Ureter (tissue), 1 donor: ENCODE data around the gene SDR39U1. TPM values are rescaled to one million over a fixed set of nuclear protein-coding genes. Genes with fewer than 3 reads are reported as not detected.
"Not testable (repeated sequence)": the region's sequence is repeated elsewhere in the genome, so short reads cannot be mapped to it uniquely, and the experiment has no call there.

Experiments
- DNase-seq: peaks from one replicate; pipeline ENCODE4 v3.0.0-alpha.2; 2020; ENCODE audit warnings: low spot score
- total RNA-seq: library from RNA; stranded (reverse); gene quantifications from one replicate; pipeline ENCODE4 v1.2.4, GENCODE V29; 2023
- donor health status: DM: yes; HTN: yes; CAD: no.

Gene SDR39U1, protein sequence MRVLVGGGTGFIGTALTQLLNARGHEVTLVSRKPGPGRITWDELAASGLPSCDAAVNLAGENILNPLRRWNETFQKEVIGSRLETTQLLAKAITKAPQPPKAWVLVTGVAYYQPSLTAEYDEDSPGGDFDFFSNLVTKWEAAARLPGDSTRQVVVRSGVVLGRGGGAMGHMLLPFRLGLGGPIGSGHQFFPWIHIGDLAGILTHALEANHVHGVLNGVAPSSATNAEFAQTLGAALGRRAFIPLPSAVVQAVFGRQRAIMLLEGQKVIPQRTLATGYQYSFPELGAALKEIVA
- total RNA-seq = 73.5 TPM

DNA sequence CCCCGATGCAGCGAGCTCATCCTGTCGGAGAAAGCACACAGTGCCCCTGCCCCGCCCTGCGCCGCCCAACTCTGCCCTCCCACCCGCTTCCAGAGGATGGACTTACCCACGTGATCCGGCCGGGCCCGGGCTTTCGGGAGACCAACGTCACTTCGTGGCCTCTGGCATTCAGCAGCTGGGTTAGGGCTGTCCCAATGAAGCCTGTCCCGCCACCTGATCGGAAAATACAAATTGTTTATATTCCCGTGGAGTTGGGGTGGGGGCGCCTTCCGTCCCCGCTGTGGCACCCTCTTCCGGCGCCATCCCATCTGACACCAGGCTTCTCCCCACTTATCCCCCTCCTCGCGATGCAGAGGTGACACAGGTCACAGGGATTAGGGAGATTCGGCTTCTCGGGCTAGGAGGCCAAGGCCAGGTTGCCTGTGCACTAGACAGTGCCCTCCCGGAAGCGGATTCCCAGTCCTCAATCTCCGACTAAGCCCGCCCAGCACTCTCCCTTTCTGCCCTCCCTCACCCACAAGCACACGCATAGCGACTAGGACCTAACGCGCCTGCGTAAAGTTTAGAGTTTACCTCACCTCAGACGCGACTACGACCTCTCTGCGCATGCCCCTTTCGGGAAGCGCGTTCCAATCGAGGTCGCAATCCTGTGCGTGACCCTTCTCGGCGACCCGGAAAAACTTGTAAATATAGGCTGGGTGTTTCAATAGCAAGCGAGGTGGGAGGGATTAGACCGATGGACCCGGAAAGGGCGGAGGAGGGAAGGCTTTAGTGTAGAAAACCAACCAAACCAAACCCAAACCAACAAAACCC is at the start of gene SDR39U1:
Gene SDR39U1 (minus strand): TSS at position 537 of the 813 bp plus-strand sequence. CDS start 7 bp downstream, at position 530.
- peak; percentile 99 for DNase-seq

DNA sequence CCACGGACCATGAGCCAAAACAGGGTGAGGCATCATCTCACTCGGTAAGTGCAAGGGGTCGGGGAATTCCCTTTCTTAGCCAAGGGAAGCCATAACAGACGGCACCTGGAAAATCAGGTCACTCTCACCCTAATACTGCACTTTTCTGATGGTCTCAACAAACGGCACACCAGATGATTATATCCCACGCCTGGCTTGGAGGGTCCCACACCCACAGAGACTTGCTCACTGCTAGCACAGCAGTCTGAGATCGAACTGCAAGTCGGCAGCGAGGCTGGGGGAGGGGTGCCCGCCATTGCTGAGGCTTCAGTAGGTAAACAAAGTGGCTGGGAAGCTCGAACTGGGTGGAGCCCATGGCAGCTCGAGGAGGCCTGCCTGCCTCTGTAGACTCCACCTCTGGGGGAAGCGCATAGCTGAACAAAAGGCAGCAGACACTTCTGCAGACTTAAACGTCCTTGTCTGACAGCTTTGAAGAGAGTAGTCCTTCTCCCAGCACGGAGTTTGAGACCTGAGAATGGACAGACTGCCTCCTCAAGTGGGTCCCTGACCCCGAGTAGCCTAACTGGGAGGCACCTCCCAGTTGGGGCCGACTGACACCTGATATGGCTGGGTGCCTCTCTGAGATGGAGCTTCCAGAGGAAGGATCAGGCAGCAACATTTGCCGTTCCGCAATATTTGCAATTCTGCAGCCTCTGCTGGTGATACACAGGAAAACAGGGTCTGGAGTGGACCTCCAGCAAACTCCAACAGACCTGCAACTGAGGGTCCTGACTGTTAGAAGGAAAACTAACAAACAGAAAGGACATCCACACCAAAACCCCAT is 49.2 kb upstream of the SDR39U1 start:
- DNase-seq = not testable (repeated sequence)

DNA sequence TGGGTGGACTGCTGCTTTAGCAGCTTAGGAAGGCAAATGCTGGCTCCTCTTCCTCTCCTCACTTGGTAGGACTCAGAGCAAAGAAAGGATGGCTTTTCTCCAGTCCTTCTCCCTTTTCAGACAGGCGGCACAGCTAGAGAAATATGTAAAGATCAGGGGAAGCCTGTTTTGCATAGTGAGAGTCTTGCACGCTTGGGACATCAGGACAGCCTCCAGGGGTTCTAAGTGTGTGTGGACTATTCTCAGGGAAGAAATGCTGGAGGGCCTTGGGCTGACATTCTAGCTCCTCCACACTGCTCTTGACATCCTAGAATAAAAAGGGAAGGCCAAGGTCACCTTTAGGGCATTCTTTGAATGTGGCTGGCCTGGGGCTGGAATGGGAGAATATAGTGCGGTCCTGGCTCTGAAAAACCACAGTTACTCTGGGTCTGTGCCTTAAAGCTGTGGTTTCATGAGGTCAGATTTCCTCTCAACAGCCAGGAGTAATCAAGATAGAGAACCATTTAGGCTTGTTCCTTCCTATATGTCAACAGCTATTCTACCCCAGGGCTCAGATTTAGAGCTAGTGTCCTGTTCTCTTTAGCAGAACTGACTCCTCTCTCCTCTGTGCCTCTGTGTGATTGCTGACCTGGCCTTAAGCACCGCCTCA is 41.2 kb upstream of the SDR39U1 start:
- DNase-seq = no peak

DNA sequence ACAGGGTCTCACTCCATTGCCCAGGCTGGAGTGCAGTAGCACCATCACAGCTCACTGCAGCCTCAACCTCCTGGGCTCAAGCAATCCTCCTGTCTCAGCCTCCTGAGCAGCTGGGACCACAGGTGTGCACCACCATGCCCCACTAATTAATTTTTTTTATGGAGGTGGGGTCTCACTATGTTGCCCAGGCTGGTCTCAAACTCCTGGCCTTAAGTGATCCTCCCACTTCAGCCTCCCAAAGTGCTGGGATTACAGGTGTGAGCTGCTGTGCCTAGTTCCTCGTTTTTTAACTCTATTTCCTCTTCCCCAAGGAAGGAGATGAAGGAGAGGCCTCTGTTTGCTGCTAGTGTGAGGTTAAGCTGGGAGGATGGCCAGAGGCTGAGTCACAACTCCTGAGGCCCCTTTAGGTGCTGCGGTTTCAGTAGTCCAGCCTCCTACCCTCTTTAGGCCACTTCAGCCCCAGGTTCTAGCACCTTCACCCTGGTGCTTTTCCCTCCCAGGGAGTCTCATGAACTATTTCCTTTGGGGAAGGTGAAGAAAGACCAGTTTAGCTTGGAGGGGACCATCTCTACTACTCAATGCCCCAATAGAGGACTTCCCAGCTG is 40.2 kb upstream of the SDR39U1 start:
- not testable (repeated sequence) for DNase-seq

DNA sequence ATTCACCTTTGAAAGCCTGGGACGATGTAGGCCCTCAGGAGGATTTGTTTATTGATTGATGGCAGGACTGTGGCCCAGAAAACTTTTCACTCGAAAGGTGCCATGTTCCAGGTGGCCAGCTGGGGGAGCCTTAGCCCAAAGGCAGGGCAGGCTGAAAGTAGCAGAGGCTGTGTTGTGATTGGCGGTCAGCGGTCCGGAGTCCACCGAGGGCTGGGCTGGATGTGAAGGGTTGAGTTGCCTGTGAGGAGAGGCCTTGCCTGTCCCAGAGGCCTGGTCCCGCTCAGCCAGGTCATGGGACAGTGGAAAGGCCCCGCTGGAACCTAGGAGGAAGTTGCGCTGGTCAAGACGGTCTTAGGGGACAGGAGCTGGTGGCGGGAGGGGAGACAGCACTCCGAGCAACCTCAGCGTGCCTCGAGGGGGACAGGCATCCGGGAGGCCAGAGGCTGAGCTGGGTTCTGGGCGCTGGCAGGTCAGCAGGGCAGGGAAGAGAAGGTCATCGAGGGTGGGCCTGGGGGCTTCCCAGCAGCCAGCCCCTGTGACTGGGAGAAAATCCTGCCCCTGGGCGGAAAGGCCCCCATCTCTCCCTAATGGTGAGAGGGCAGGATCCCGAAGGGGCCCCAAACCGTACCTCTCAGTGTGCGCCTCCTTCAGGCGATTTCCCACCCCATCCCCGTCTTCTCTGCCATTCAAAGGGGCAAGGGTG is 39.2 kb upstream of the SDR39U1 start:
- no peak for DNase-seq

DNA sequence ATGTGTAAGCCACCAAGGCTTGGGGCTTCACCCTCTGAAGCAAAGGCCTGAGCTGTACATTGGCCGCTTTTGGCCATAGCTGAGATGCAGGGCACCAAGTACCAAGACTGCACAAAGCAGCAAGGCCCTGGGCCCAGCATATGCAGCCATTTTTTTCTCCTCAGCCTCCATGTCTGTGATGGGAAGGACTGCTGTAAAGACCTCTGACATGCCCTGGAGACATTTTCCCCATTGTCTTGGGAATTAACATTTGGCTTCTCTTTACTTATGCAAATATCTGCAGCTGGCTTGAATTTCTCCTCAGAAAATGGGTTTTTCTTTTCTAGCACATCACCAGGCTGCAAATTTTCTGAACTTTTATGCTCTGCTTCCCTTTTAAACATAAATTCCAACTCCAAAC is 37.4 kb upstream of the SDR39U1 start:
- not testable (repeated sequence) for DNase-seq

DNA sequence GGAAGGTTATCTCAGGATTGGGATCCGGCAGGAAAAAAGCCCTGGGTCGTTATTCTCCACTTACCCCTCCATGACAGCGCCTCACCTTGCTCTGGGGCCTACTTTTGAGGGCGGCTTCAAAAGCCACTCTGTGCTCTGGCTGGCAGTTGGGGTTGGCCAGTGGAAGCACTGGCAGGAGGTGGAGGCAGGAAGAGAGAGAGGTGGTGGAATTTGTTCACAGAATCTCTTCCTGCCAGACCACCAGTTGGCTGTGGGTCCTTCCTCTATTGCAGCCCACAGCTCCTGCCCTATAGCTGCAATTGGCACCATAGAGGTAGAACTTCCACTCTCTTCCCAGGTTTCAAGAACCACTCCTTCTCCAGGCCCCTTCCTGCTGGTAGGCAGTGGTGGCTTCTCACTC is 32.7 kb upstream of the SDR39U1 start:
- DNase-seq = no peak

DNA sequence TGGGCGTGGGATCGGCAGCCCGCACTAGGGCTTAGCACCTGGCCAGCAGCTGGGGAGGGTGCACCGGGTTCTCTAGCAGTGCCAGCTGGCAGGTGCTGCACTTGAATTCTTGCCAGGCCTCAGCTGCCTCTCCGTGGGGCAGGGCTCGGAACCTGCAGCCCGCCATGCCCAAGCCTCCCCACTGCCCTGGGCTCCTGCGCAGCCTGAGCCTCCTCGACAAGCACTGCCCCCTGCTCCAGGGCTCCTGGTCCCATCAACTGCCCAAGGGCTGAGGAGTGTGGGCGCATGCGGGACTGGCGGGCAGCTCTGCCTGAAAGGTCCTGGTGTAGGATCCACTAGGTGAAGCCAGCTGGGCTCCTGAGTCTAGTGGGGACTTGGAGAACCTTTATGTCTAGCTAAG is 30.6 kb upstream of the SDR39U1 start:
- DNase-seq = no peak

DNA sequence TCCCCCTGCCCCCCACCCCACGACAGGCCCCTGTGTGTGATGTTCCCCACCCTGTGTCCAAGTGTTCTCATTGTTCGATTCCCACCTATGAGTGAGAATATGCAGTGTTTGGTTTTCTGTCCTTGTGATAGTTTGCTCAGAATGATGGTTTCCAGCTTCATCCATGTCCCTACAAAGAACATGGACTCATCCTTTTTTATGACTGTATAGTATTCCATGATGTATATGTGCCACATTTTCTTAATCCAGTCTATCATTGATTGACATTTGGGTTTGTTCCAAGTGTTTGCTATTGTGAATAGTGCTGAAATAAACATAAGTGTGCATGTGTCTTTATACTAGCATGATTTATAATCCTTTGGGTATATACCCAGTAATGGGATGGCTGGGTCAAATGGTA is 27.9 kb upstream of the SDR39U1 start:
- not testable (repeated sequence) for DNase-seq

DNA sequence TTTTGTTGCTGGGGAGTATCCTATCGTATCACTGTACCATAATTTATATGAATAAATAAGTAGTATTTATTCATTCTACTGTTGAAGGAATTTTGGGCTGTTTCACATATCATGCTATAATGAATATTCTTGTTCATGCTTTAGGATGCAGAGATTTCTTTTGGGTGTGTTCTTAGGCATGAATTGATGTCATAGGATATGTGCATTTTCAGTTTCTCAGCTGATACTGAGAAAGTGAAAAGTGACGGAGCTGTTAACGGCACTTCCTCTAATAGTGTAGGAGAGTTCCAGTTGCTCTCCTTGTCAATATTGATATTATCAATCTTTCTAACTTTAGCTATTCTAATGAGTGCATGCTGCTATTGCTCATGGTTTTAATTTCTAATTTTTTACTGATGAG is 23.2 kb upstream of the SDR39U1 start:
- no peak for DNase-seq

DNA sequence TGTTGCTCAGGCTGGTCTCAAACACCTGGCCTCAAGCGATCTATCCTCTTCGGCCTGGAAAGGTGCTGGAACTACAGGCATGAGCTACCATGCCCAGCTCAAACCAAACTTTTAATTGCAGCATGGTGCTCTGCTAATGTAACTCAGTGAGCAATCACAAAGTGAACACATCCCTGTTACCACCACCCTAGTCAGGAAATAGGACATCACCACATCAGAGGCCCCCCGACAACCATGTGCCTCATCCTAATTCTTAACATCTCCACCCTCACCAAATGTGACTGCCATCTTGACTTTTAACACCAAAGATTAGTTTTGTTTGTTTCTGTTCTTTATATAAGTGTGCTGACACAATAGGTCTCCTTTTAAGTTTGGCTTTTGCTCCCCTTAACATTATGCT is 22.8 kb upstream of the SDR39U1 start:
- DNase-seq = no peak

DNA sequence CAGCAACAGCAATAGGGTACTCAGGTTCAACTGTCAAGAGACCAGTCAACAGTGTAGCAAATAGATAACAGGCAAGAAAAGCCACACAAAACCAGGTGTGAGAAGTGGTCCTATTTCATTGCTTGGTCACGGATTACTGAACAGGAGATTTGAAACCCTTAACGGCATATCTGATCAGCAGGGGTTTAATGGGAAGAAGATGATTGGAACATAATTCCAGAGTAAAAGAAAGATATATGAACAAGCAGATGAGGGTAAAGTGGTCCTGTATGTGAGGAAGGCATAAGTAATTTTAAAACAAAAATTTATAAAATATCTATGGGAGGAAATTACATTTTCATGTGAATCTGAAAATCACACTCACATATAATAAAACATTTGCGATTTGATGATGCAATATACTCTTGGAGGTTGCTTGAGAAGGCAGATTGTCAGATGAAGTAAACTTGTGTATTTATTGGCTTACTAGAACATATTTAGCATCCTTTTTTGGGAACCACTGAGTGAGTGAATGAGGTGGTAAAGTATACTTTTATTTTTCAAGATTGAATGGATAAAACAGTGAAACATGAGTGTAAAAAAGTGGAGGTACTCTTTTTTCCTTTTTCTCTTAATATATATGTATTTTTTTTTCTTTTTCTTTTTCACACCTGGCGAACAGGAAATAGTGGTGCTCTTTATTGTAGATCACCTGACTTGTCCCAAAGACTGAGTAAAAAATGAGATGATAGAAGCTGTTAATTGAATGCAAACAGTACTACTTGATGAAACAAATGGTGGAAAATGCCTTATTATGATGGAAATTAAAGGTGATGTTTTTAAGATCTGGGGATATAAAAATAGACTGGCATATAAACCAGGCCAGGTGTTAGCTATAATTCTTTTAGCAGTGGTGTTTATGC is 21.6 kb upstream of the SDR39U1 start:
- DNase-seq = no peak

DNA sequence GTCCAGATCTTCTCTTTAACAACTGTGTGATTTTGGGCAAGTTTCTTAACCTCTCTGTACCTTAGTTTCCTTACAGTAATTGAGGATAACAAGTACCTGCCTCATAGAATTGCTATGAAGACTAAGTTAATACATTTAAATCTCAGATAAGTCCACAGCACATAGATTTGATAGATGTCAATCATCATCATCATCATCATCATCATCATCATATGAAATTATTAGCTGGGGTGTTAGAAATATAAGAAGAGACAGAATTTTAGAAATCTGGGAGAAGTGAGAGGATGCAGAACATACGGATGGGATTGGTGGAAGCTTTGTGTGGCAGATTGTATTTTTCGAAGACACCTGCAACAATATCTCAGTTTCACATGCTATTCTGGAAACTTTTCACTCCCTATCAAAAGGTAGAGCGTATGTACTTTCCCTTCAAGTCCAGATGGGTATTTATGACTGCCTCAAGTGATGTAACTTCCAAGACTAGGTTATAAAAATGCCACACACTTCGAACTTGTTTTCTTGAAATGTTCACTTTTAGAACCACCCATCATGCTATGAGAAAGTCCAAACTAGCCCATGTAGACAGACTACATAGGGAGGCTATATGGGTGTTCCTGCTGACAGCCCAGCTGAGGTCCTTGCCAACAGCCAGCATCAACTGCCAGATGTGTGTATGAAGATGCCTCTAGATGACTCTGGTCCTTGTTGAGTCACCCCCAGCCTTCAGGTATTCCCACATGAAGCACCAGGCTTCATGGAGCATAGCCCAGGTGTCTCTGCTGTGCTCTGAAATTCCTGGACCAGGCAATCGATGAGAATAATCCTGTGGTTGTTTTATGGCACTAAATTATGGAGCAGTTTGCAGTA is 20.7 kb upstream of the SDR39U1 start:
- DNase-seq = no peak

DNA sequence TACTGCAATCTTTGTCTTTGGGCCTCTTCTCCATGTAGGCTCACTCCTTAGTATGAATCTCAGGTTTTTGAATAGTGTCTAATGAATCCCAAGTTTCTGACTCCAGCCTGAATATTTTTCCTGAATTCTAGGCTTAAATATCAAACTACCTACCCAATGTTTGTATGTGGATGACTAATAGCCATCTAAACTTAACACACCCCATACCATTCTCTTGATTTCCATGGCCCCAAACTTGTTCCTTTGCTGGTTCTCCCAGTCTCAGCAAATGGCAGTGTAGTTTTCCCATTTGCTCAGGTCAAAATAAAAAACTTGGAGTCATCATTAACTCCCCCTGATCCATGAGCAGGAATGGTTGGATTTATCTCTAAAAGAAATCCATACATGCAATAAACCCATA is 18.8 kb upstream of the SDR39U1 start:
- DNase-seq = no peak

DNA sequence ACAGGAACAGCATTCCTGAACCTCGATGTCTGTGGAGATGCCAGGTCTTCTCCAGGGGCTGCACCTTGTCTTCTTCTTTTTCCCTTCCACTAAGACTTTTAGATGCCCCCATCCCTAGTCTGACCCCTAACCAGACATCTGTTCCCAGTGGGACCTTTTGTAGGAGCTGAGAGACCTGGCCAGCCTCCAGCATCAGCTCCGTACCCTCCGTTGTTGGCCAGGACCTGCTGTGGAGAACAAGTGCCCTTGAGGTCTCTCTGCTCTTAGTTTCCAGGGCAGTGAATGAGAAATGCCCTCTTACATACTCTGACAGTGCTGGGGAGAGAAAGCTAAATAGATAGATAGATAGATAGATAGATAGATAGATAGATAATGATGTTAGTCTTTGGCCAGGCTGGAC is 16.8 kb upstream of the SDR39U1 start:
- DNase-seq = no peak

DNA sequence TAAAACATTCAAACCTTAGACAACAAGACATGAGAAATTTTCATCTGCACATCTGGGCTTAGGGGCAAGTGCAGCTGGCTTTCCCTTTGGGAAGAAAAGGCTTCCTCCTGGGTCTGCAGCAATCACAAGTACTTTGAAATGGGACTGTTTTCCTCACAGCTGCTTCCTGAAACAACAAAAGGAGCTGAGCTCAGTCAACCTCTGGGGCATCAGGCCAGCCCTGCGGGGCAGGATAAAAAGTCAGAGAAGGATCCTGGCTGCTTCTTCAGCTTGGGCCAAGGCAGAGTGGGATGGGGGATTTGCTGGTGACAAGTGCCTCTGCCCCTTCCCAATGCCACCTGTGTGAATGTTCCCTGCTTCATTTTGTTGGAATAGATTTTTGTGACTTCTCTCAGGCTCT is 16.2 kb upstream of the SDR39U1 start:
- DNase-seq = no peak

DNA sequence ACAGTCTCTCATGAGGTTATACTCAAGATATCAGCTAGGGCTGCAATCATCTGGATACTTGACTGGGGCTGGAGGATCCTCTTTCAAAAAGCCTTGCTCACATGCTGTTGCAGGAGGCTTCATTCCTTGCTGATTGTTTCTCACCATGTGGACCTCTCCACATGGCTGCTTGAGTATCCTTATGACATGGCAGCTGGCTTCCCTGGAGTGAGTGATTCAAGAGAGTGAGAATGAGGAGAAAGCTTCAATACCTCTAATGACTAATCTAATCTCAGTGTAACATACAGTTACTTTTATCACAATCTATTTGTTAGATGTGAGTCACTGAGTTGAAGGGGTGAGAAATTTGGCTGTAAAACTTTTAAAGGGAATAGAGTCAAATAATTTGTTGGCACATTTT is 14.4 kb upstream of the SDR39U1 start:
- no peak for DNase-seq

DNA sequence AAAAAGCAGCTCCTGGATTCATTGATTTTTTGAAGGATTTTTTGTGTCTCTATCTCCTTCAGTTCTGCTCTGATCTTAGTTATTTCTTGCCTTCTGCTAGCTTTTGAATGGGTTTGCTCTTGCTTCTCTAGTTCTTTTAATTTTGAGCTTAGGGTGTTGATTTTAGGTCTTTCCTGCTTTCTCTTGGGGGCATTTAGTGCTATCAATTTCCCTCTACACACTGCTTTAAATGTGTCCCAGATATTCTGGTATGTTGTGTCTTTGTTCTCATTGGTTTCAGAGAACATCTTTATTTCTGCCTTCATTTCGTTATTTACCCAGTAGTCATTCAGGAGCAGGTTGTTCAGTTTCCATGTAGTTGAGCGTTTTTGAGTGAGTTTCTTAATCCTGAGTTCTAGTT is 8.3 kb upstream of the SDR39U1 start:
- not testable (repeated sequence) for DNase-seq
